Measurements from ENCODE around the gene ASPRV1. TPM values are rescaled to one million over a fixed set of nuclear protein-coding genes. Genes with fewer than 3 reads are reported as not detected.

ASPRV1 gene
- polyA plus RNA-seq, 2 of the 4 experiments (the other 2 are of a cell fraction): 0.36 TPM

- ChIA-PET POLR2A (interaction anchor here (1.0 to 4.1 kb wide), 2 partner anchors 187 to 231 kb away, joined by 5 to 87 read pairs; no protein-coding TSS in a partner anchor), CTCF (interaction anchor here (0.7 to 7.2 kb wide), 44 partner anchors 10 to 393 kb away, joined by 3 to 161 read pairs (median 5); partner anchors contain the start of genes C2orf42 and SNRNP27)
- TF ChIP-seq RAD21 (conservative IDR thresholded peaks at IDR 0.05 in 1 of 2, IDR thresholded peaks at IDR 0.05 in 1 of 2) (peak; percentile 89 to 92), REST (IDR thresholded peaks at IDR 0.05) (no peak), SMC3 (IDR thresholded peaks at IDR 0.05) (peak; percentile 87), CTCF (IDR thresholded peaks at IDR 0.05) (peak; percentile 95), TP53 (CRISPR knock-in tag; IDR thresholded peaks at IDR 0.05) (no peak)
- ATAC-seq (no peak), DNase-seq (ENCODE audit: low read depth in 1 of 2, low spot score in 1 of 2) (peak in 1 of 2 experiments; percentile 67), FAIRE-seq (peak; percentile 46)
- 0% methylated on average over 2 of the region's 2 CpGs for WGBS (ENCODE audit: missing lambda C conversion rate)
- H3K4me2 ChIP-seq: no peak overlapping the region
- no peaks in the 10 kb centered on the region for H3K9me3 ChIP-seq
- H3K4me3 ChIP-seq: no peak overlapping the region
- H3K27ac ChIP-seq: no peak overlapping the region
- peaks cover 7% of the 10 kb centered on the region; the same call in 1 of the 3 replicates for H3K4me1 ChIP-seq
Observed at GRCh38 chr2:69911985-69912563, 49.4 kb downstream of the ASPRV1 start.

Other genes with a start within 250 kb of the ASPRV1 start
- 341 and 360 TPM in 2 replicates for gene ANXA4, start 219.5 kb downstream of the ASPRV1 start, polyA plus RNA-seq (2011; rRNA removed)
- 514 to 554 TPM (median 521 TPM) in 3 replicates for gene ANXA4, start 219.5 kb downstream of the ASPRV1 start, polyA plus RNA-seq (2017; fragmentation: RNase III; extraction: RNeasy Plus Mini Kit Qiagen cat#74134 plus additional on column Dnase treatment)
- 16.3 and 21.1 TPM in 2 replicates for gene GMCL1, start 132.0 kb downstream of the ASPRV1 start, polyA plus RNA-seq (2011; rRNA removed)
- gene GMCL1, start 132.0 kb downstream of the ASPRV1 start, polyA plus RNA-seq (2017; fragmentation: RNase III; extraction: RNeasy Plus Mini Kit Qiagen cat#74134 plus additional on column Dnase treatment): 13.7 to 16.6 TPM (median 15.3 TPM) in 3 replicates
- gene SNRNP27, start 67.7 kb downstream of the ASPRV1 start, polyA plus RNA-seq (2011; rRNA removed): 53.0 and 115 TPM in 2 replicates
- gene SNRNP27, start 67.7 kb downstream of the ASPRV1 start, polyA plus RNA-seq (2017; fragmentation: RNase III; extraction: RNeasy Plus Mini Kit Qiagen cat#74134 plus additional on column Dnase treatment): 90.8 to 97.5 TPM (median 92.1 TPM) in 3 replicates
- gene MXD1, start 46.5 kb downstream of the ASPRV1 start, polyA plus RNA-seq (2011; rRNA removed): 7.4 and 8.3 TPM in 2 replicates
- gene MXD1, start 46.5 kb downstream of the ASPRV1 start, polyA plus RNA-seq (2017; fragmentation: RNase III; extraction: RNeasy Plus Mini Kit Qiagen cat#74134 plus additional on column Dnase treatment): 2.0 to 2.5 TPM (median 2.0 TPM) in 3 replicates
- 86.8 and 134 TPM in 2 replicates for gene PCBP1, start 125.8 kb upstream of the ASPRV1 start, polyA plus RNA-seq (2011; rRNA removed)
- gene PCBP1, start 125.8 kb upstream of the ASPRV1 start, polyA plus RNA-seq (2017; fragmentation: RNase III; extraction: RNeasy Plus Mini Kit Qiagen cat#74134 plus additional on column Dnase treatment): 284 to 310 TPM (median 304 TPM) in 3 replicates
- gene C2orf42, start 229.4 kb upstream of the ASPRV1 start, polyA plus RNA-seq (2011; rRNA removed): 10.4 and 14.8 TPM in 2 replicates
- 8.1 to 9.5 TPM (median 8.3 TPM) in 3 replicates for gene C2orf42, start 229.4 kb upstream of the ASPRV1 start, polyA plus RNA-seq (2017; fragmentation: RNase III; extraction: RNeasy Plus Mini Kit Qiagen cat#74134 plus additional on column Dnase treatment)